Measurements from ENCODE around the gene PFN3. TPM values are rescaled to one million over a fixed set of nuclear protein-coding genes. Genes with fewer than 3 reads are reported as not detected.

PFN3 gene
- total RNA-seq, 1 donor from 2014 or later: not detected

GRCh38 chr5:177403102-177403791, 2.8 kb upstream of the PFN3 start:
- no peaks in the 10 kb centered on the region for H3K36me3 Mint-ChIP-seq (ENCODE audit: insufficient read depth)
- H3K4me1 Mint-ChIP-seq (ENCODE audit: low read depth): peaks cover 7% of the 10 kb centered on the region
- H3K27ac Mint-ChIP-seq: peak overlapping the region; percentile 94
- DNase-seq (ENCODE audit: low spot score, unreplicated experiment): no peak
- H3K4me3 Mint-ChIP-seq (ENCODE audit: low read depth): peak overlapping the region; percentile 67
- no peak for TF ChIP-seq CTCF (IDR thresholded peaks at IDR 0.05; ENCODE audit: unreplicated experiment)
- peaks cover 66% of the 10 kb centered on the region for H3K27me3 Mint-ChIP-seq
- no peaks in the 10 kb centered on the region for H3K9me3 Mint-ChIP-seq (ENCODE audit: low read depth)

DNA sequence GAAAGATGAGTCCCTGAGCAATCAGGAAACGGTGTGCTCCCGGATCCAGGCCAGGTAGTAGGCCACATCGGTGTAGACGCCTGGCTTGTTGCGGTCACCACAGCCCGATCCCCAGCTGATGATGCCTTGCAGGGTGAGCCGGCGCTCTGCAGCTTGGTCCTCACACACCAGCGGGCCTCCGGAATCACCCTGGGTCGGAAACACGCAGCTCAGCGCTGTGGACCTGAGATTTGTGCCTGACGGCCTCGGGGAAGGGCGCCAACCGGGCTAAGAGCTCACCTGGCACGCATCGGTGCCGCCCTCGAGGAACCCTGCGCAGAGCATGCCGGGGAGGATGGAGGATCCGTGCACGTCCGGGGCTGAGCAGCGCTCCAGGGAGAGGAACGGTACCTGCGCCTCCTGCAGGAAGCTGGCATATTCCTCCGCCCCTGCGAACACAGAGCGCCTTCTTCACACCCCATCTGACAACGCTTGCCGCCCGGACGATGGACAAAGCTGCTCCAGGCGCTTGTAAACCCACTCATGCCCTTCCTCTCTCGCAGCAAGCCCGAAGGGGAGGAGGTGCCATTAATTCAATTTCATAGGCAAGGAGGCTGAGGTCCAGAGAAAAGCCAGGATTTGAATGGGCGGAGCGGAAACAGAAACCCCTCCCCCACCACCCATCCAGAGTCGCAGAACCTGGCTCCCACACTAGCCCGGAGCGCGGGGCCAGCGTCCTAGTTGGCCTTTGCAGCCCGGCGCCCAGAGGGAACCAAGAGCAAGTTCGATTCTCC, 2.0 kb upstream of the PFN3 start:
- H3K27me3 Mint-ChIP-seq: peaks cover 65% of the 10 kb centered on the region
- H3K4me3 Mint-ChIP-seq (ENCODE audit: low read depth): peak overlapping the region; percentile 67

DNA sequence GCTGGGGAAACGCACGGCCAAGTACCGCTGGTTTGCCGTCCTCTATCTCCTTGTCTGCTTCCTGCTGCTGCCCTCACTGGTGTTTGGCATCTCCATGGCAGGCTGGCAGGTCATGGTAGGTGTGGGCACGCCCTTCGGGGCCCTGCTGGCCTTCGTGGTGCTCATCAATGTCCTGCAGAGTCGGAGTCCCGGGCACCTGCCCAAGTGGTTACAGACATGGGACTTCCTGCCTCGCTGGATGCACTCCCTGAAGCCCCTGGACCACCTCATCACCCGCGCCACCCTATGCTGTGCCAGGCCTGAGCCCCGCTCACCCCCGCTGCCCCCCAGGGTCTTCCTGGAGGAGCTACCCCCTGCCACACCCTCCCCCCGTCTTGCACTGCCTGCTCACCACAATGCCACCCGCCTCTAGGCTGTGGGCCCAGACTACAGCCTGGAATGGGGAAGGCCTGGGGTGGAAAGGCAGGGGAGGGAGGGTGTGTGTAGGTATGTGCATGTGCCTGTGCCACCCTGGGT, 2.5 kb downstream of the PFN3 start:
- Mint-ChIP-seq H3K4me1 (ENCODE audit: low read depth) (peaks cover 4% of the 10 kb centered on the region), H3K9me3 (ENCODE audit: low read depth) (no peaks in the 10 kb centered on the region), H3K27me3 (peaks cover 43% of the 10 kb centered on the region), H3K27ac (no peak overlapping the region), H3K36me3 (ENCODE audit: insufficient read depth) (no peaks in the 10 kb centered on the region), H3K4me3 (ENCODE audit: low read depth) (no peak overlapping the region)
- no peak for DNase-seq (ENCODE audit: low spot score, unreplicated experiment)
- TF ChIP-seq CTCF (IDR thresholded peaks at IDR 0.05; ENCODE audit: unreplicated experiment): no peak

More for the DNA sequence above, 2.0 kb upstream of the PFN3 start:
- Mint-ChIP-seq H3K9me3 (ENCODE audit: low read depth) (no peaks in the 10 kb centered on the region), H3K4me1 (ENCODE audit: low read depth) (peaks cover 7% of the 10 kb centered on the region), H3K36me3 (ENCODE audit: insufficient read depth) (no peaks in the 10 kb centered on the region), H3K27ac (peak overlapping the region; percentile 94)
- peak; percentile 64 for TF ChIP-seq CTCF (IDR thresholded peaks at IDR 0.05; ENCODE audit: unreplicated experiment)
- DNase-seq (ENCODE audit: low spot score, unreplicated experiment): peak; percentile 54

- no peak overlapping the region for H3K4me3 Mint-ChIP-seq (ENCODE audit: low read depth)
- H3K36me3 Mint-ChIP-seq (ENCODE audit: insufficient read depth): no peaks in the 10 kb centered on the region
- H3K9me3 Mint-ChIP-seq (ENCODE audit: low read depth): no peaks in the 10 kb centered on the region
- H3K27ac Mint-ChIP-seq: no peak overlapping the region
- no peak for TF ChIP-seq CTCF (IDR thresholded peaks at IDR 0.05; ENCODE audit: unreplicated experiment)
- peaks cover 32% of the 10 kb centered on the region for H3K27me3 Mint-ChIP-seq
- DNase-seq (ENCODE audit: low spot score, unreplicated experiment): no peak
- H3K4me1 Mint-ChIP-seq (ENCODE audit: low read depth): no peaks in the 10 kb centered on the region
Measured at GRCh38 chr5:177396807-177397206, 3.7 kb downstream of the PFN3 start.

- no peak for DNase-seq (ENCODE audit: low spot score, unreplicated experiment)
- H3K9me3 Mint-ChIP-seq (ENCODE audit: low read depth): no peaks in the 10 kb centered on the region
- TF ChIP-seq CTCF (IDR thresholded peaks at IDR 0.05; ENCODE audit: unreplicated experiment): no peak
- H3K36me3 Mint-ChIP-seq (ENCODE audit: insufficient read depth): no peaks in the 10 kb centered on the region
- no peak overlapping the region for H3K4me3 Mint-ChIP-seq (ENCODE audit: low read depth)
- peaks cover 24% of the 10 kb centered on the region for H3K27me3 Mint-ChIP-seq
- no peaks in the 10 kb centered on the region for H3K4me1 Mint-ChIP-seq (ENCODE audit: low read depth)
- H3K27ac Mint-ChIP-seq: no peak overlapping the region
Measured at GRCh38 chr5:177396078-177396477, 4.4 kb downstream of the PFN3 start.

Data from progenitor cell of endocrine pancreas (in vitro differentiated cells).